Measurements from ENCODE around the gene ERICH4. TPM values are rescaled to one million over a fixed set of nuclear protein-coding genes. Genes with fewer than 3 reads are reported as not detected.

Gene ERICH4
- total RNA-seq, 1 experiment from 2014 or later: not detected

DNA sequence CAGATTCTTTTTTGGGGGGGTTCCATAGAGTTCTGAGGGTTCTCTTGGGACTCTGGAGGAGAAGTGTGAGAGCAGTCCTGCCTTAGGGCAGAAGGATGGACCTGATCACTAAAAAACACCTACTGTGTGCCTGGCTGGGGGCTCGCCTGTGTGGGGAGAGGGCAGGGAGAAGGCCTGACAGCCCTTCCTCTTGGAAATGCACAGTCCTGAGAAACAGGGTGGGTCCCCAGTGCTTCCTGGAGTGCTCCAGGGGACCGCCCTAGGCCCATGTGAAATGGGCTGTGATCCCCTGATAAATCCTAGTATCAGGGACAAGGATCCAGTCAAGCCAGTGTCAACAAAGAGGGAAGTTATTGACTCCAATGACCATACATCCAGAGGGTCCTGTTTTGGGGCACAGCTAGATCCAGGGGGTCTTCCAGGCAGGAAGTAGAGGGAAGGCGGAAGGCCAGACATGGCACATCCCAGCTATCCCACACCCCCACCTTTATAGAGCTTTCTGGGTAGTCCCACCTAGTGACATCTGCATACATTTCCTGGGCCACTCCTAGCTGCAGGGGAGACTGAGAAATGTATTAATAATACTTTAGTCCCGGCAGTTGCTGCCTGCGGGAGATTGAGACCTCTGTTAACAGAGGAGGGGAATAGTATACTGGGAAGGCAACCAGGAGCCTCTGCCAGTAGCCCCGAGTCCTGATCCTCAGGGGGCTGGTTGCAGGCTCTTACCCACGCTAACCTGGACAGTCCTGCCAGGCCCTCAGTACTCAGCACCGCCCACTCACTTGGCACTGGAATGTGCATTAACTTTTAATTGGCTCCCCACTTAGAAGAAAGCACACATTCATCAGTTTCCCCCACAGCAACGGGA is 31.6 kb upstream of the ERICH4 start:
- Histone ChIP-seq H3K36me3 (ENCODE audit: control insufficient read depth in 1 of 2, insufficient read depth in 2 of 2, low read length in 2 of 2) (peaks cover 0 to 3% of the 10 kb centered on the region in 2 experiments; a peak in 1 of 4 replicates), H3K27me3 (ENCODE audit: insufficient read depth, low read length) (no peaks in the 10 kb centered on the region), H3K79me2 (ENCODE audit: insufficient read depth, low read length) (no peaks in the 10 kb centered on the region), H3K4me3 (replicated peaks in 1 of 2; ENCODE audit: low read depth in 1 of 2, low read length in 2 of 2) (no peak overlapping the region), H3K4me1 (ENCODE audit: control insufficient read depth in 1 of 2, insufficient read depth in 2 of 2, low read length in 2 of 2) (peaks cover 11 to 13% of the 10 kb centered on the region in 2 experiments; a peak in 3 of 4 replicates), H3K27ac (ENCODE audit: low read depth, low read length) (no peak overlapping the region), H2AFZ (ENCODE audit: low read depth, low read length, poor library complexity, severe bottlenecking) (no peak overlapping the region), H3K9me3 (ENCODE audit: control insufficient read depth in 1 of 2, insufficient read depth in 1 of 2, low read depth in 1 of 2, low read length in 2 of 2) (no peaks in the 10 kb centered on the region), H4K20me1 (ENCODE audit: insufficient read depth) (no peaks in the 10 kb centered on the region), H3K9ac (ENCODE audit: low read length) (no peak overlapping the region), H3K4me2 (ENCODE audit: low read length) (no peak overlapping the region), H3K9me2 (ENCODE audit: insufficient read depth) (no peaks in the 10 kb centered on the region)
- POLR2A ChIA-PET: no interaction called here
- intact Hi-C loops (cut with micrococcal nuclease): no loop called here
- CTCF ChIA-PET: no interaction called here
- no peak for DNase-seq (ENCODE audit: low read depth, low spot score)
- no peak for ATAC-seq
- RAD21 ChIA-PET (ENCODE audit: low non-redundant PET in 1 of 2, low total read pairs in 2 of 2, uncharacterized antibody in 2 of 2, unreplicated experiment in 2 of 2): no interaction called here
- no TSS peak for BruUV-seq (replicated peaks)
- no peak for TF ChIP-seq RAD21 (IDR thresholded peaks at IDR 0.05; ENCODE audit: low read depth)
- TF ChIP-seq, protein P1, sequence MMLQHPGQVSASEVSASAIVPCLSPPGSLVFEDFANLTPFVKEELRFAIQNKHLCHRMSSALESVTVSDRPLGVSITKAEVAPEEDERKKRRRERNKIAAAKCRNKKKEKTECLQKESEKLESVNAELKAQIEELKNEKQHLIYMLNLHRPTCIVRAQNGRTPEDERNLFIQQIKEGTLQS (IDR thresholded peaks at IDR 0.05): no peak
- TF ChIP-seq SRF (IDR thresholded peaks at IDR 0.05; ENCODE audit: low read depth): no peak

DNA sequence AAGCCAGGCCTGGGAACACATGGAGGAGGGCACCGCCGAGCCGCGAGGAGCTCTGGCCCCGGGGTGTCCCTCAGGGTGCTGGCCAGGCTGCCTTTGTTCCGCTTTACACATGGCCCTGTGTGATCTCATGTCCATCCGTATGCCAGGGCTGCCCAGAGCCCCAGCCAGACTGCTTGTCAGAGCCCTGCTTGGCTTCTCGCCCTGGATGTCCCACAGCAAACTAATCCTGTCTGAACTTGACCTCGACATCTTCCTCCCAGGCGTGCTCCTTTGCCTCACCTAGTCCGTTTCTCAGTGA is 31.0 kb upstream of the ERICH4 start:
- RAD21 ChIA-PET (ENCODE audit: low non-redundant PET in 1 of 2, low total read pairs in 2 of 2, uncharacterized antibody in 2 of 2, unreplicated experiment in 2 of 2): no interaction called here
- Histone ChIP-seq H3K36me3 (ENCODE audit: control insufficient read depth in 1 of 2, insufficient read depth in 2 of 2, low read length in 2 of 2) (peaks cover 0 to 3% of the 10 kb centered on the region in 2 experiments; a peak in 1 of 4 replicates), H3K27ac (ENCODE audit: low read depth, low read length) (no peak overlapping the region), H3K4me2 (ENCODE audit: low read length) (no peak overlapping the region), H4K20me1 (ENCODE audit: insufficient read depth) (no peaks in the 10 kb centered on the region), H3K79me2 (ENCODE audit: insufficient read depth, low read length) (no peaks in the 10 kb centered on the region), H3K4me1 (ENCODE audit: control insufficient read depth in 1 of 2, insufficient read depth in 2 of 2, low read length in 2 of 2) (peaks cover 11 to 13% of the 10 kb centered on the region in 2 experiments; a peak in 3 of 4 replicates), H2AFZ (ENCODE audit: low read depth, low read length, poor library complexity, severe bottlenecking) (no peak overlapping the region), H3K9ac (ENCODE audit: low read length) (no peak overlapping the region), H3K9me2 (ENCODE audit: insufficient read depth) (no peaks in the 10 kb centered on the region), H3K4me3 (replicated peaks in 1 of 2; ENCODE audit: low read depth in 1 of 2, low read length in 2 of 2) (no peak overlapping the region), H3K27me3 (ENCODE audit: insufficient read depth, low read length) (no peaks in the 10 kb centered on the region), H3K9me3 (ENCODE audit: control insufficient read depth in 1 of 2, insufficient read depth in 1 of 2, low read depth in 1 of 2, low read length in 2 of 2) (no peaks in the 10 kb centered on the region)
- POLR2A ChIA-PET: no interaction called here
- ATAC-seq (no peak), DNase-seq (ENCODE audit: low read depth, low spot score) (no peak)
- intact Hi-C loops (cut with micrococcal nuclease): no loop called here
- TF ChIP-seq, protein P2, sequence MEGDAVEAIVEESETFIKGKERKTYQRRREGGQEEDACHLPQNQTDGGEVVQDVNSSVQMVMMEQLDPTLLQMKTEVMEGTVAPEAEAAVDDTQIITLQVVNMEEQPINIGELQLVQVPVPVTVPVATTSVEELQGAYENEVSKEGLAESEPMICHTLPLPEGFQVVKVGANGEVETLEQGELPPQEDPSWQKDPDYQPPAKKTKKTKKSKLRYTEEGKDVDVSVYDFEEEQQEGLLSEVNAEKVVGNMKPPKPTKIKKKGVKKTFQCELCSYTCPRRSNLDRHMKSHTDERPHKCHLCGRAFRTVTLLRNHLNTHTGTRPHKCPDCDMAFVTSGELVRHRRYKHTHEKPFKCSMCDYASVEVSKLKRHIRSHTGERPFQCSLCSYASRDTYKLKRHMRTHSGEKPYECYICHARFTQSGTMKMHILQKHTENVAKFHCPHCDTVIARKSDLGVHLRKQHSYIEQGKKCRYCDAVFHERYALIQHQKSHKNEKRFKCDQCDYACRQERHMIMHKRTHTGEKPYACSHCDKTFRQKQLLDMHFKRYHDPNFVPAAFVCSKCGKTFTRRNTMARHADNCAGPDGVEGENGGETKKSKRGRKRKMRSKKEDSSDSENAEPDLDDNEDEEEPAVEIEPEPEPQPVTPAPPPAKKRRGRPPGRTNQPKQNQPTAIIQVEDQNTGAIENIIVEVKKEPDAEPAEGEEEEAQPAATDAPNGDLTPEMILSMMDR (IDR thresholded peaks at IDR 0.05 in 2 of 3, conservative IDR thresholded peaks at IDR 0.05 in 1 of 3; ENCODE audit: borderline replicate concordance in 1 of 3, insufficient read depth in 1 of 3, low read depth in 2 of 3, low read length in 2 of 3): no peak
- TF ChIP-seq EZH2phosphoT487 (IDR thresholded peaks at IDR 0.05; ENCODE audit: borderline replicate concordance) (no peak), ELF1 (IDR thresholded peaks at IDR 0.05; ENCODE audit: borderline replicate concordance, low read depth) (no peak), EZH2 (IDR thresholded peaks at IDR 0.05) (no peak), RAD21 (IDR thresholded peaks at IDR 0.05; ENCODE audit: low read depth) (no peak), ZFX (IDR thresholded peaks at IDR 0.05) (no peak)
- CTCF ChIA-PET: no interaction called here
- BruUV-seq (replicated peaks): no TSS peak

Data from HCT116 (cell line).